PC-3 (cell line): ENCODE measurements around the gene TSPAN8. TPM values are rescaled to one million over a fixed set of nuclear protein-coding genes. Genes with fewer than 3 reads are reported as not detected.

Source experiments
- ATAC-seq: fragments of 200-7000 bp; cut with Tn5 transposase; 2 replicates; pipeline ENCODE4 v1.9.1; 2020; ENCODE audit warnings: mild to moderate bottlenecking, moderate library complexity
- BruUV-seq: library from RNA; stranded (reverse); fragments of 400-500 nt; replicated peaks from 2 replicates; lab custom pipeline; 2021; lab: Mats Ljungman, UMichigan
- CTCF ChIA-PET: fragments of 300-600 bp; sonication (Branson Sonifier 250); formaldehyde crosslinking; loops from one replicate; lab custom pipeline; 2022; ENCODE audit warnings: antibody characterized with exemption; lab: Charles Lee
- POLR2A ChIA-PET: fragments of 300-600 bp; sonication (Branson Sonifier 250); formaldehyde crosslinking; loops from one replicate; lab custom pipeline; 2022; ENCODE audit warnings: antibody characterized with exemption; ENCODE audit not compliant: unreplicated experiment; lab: Charles Lee
- DNase-seq: peaks from one replicate; pipeline ENCODE4 v3.0.0-alpha.2; 2015
- H2AFZ ChIP-seq: fragments of 300-600 bp; sonication (generic); 2 replicates; pipeline ENCODE4 v1.6.0; 2016; ENCODE audit warnings: antibody characterized with exemption, low read length
- H3F3A ChIP-seq: fragments of 300-600 bp; sonication (generic); one replicate; pipeline ENCODE4 v1.6.0; 2017; ENCODE audit warnings: antibody characterized with exemption, low read length, control low read depth, mild to moderate bottlenecking; ENCODE audit not compliant: unreplicated experiment
- H3K27ac ChIP-seq: fragments of 300-600 bp; sonication (generic); 2 replicates; pipeline ENCODE4 v1.5.1; 2016; ENCODE audit warnings: mild to moderate bottlenecking, low read length
- H3K27me3 ChIP-seq: fragments of 300-600 bp; sonication (generic); 2 replicates; pipeline ENCODE4 v1.6.1; 2016; ENCODE audit warnings: low read length, mixed read lengths
- H3K36me3 ChIP-seq: fragments of 300-600 bp; sonication (generic); 2 replicates; pipeline ENCODE4 v1.6.1; 2016; ENCODE audit warnings: low read depth, mixed run types, low read length, mixed read lengths
- H3K4me1 ChIP-seq: fragments of 300-600 bp; sonication (generic); 2 replicates; pipeline ENCODE4 v1.5.1; 2016; ENCODE audit warnings: low read length; ENCODE audit not compliant: insufficient read depth
- H3K4me2 ChIP-seq: fragments of 300-600 bp; sonication (generic); 2 replicates; pipeline ENCODE4 v1.6.0; 2016; ENCODE audit warnings: low read length
- H3K4me3 ChIP-seq: fragments of 300-600 bp; sonication (generic); 2 replicates; pipeline ENCODE4 v1.5.1; 2016; ENCODE audit warnings: mild to moderate bottlenecking, low read length, mixed read lengths
- H3K79me2 ChIP-seq: fragments of 300-600 bp; sonication (generic); 2 replicates; pipeline ENCODE4 v1.6.1; 2017; ENCODE audit warnings: low read length, mixed read lengths
- H3K9ac ChIP-seq: fragments of 300-600 bp; sonication (generic); 2 replicates; pipeline ENCODE4 v1.6.0; 2016; ENCODE audit warnings: mild to moderate bottlenecking, low read length
- H3K9me2 ChIP-seq: fragments of 300-600 bp; sonication (generic); replicated peaks from 2 replicates; pipeline ENCODE4 v1.6.1; 2016; ENCODE audit warnings: mixed run types, low read length, mixed read lengths
- H3K9me3 ChIP-seq: fragments of 300-600 bp; sonication (generic); 2 replicates; pipeline ENCODE4 v1.6.1; 2016; ENCODE audit warnings: low read length, mixed read lengths
- H4K20me1 ChIP-seq: fragments of 300-600 bp; sonication (generic); 2 replicates; pipeline ENCODE4 v1.6.1; 2016; ENCODE audit warnings: low read length, mixed read lengths
- EZH2 ChIP-seq: fragments of 300-600 bp; sonication (generic); IDR thresholded peaks from one replicate; pipeline ENCODE4 v1.6.1; 2017; ENCODE audit warnings: antibody characterized with exemption, mild to moderate bottlenecking, low read length; ENCODE audit not compliant: unreplicated experiment
- EZH2phosphoT487 ChIP-seq: fragments of 300-600 bp; sonication (generic); IDR thresholded peaks from 2 replicates; pipeline ENCODE4 v1.6.1; 2018; ENCODE audit warnings: mild to moderate bottlenecking, antibody characterized with exemption, low read length, borderline replicate concordance
- intact Hi-C: fragments of 100-400 bp; cut with micrococcal nuclease; formaldehyde crosslinking; loops from 2 replicates; pipeline ENCODE4 v1.9.0; 2023
- total RNA-seq: library from RNA; depleted of rRNA; stranded (reverse); fragments of >200 nt; gene quantifications from 2 replicates; pipeline ENCODE4 v1.2.3, GENCODE V29; 2014
- TF ChIP-seq, protein P1 (sequence below): fragments of 300-600 bp; sonication (generic); conservative IDR thresholded peaks from 2 replicates; pipeline ENCODE4 v1.5.1; 2017; ENCODE audit warnings: antibody characterized with exemption, low read depth, mild to moderate bottlenecking, low read length

TSPAN8 gene
- total RNA-seq, 1 experiment from 2014 or later, result 1.3 TPM

DNA sequence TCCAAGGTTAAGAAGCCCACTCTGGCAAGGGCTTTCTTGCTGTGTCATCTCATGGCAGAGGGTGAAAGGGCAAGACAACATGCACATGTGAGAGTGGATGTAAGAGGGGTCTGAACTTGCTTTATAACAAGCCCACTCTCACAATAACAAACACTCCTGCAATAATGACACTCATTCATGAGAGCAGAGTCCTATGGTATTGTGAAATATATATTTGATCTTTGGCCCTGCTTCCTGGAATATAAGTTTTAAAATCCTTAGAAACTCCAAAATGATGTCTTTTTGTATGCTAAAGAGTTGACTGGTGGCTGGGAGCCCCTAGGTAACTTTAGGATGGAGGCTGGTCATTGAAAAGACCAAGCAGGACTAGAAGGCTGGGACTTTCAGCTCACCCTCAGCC lies 51.8 kb downstream of the TSPAN8 start:
- no peaks in the 10 kb centered on the region for H3K4me1 ChIP-seq
- no peak for ATAC-seq
- TF ChIP-seq, protein P1, sequence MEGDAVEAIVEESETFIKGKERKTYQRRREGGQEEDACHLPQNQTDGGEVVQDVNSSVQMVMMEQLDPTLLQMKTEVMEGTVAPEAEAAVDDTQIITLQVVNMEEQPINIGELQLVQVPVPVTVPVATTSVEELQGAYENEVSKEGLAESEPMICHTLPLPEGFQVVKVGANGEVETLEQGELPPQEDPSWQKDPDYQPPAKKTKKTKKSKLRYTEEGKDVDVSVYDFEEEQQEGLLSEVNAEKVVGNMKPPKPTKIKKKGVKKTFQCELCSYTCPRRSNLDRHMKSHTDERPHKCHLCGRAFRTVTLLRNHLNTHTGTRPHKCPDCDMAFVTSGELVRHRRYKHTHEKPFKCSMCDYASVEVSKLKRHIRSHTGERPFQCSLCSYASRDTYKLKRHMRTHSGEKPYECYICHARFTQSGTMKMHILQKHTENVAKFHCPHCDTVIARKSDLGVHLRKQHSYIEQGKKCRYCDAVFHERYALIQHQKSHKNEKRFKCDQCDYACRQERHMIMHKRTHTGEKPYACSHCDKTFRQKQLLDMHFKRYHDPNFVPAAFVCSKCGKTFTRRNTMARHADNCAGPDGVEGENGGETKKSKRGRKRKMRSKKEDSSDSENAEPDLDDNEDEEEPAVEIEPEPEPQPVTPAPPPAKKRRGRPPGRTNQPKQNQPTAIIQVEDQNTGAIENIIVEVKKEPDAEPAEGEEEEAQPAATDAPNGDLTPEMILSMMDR, result no peak
- TF ChIP-seq EZH2 (no peak), EZH2phosphoT487 (no peak)
- H3K27ac ChIP-seq, result no peak overlapping the region
- no peaks in the 10 kb centered on the region for H4K20me1 ChIP-seq
- H3K9me3 ChIP-seq, result no peaks in the 10 kb centered on the region
- H3K79me2 ChIP-seq, result no peaks in the 10 kb centered on the region
- ChIA-PET POLR2A (no interaction called here), CTCF (no interaction called here)
- H3K27me3 ChIP-seq, result no peaks in the 10 kb centered on the region
- no peaks in the 10 kb centered on the region for H3K36me3 ChIP-seq
- no peak overlapping the region for H3K9ac ChIP-seq
- no peak for DNase-seq
- intact Hi-C loops, result no loop called here
- no peak overlapping the region for H2AFZ ChIP-seq
- no peaks in the 10 kb centered on the region for H3F3A ChIP-seq
- no peak overlapping the region for H3K4me2 ChIP-seq
- no peak overlapping the region for H3K4me3 ChIP-seq
- H3K9me2 ChIP-seq, result no peaks in the 10 kb centered on the region
- BruUV-seq, result no TSS peak

DNA sequence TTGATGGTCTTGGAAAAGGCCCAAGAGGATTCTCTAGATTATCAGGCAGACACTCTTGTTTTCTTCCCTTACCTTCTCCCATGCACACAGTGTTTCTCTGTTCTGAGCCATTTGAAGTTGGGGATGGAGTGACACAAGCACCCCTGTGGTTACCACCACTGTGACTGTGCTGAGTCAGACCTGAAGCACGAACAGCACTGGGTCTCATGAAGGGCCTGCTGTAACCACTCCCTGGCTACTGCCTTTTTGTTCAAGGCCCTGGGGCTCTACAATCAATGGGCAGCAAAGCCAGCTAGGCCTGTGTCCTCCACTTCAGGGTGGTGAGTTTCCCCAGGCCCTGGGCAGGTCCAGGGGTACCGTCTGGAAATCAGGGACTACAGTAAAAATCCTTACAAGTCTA lies 65.5 kb downstream of the TSPAN8 start:
- DNase-seq, result peak; percentile 41
- Histone ChIP-seq H3K9me3 (no peaks in the 10 kb centered on the region), H3K27ac (no peak overlapping the region), H3K36me3 (no peaks in the 10 kb centered on the region), H3K9me2 (no peaks in the 10 kb centered on the region), H3K79me2 (no peaks in the 10 kb centered on the region), H4K20me1 (no peaks in the 10 kb centered on the region), H3K9ac (no peak overlapping the region), H3K4me3 (no peak overlapping the region), H3K27me3 (no peaks in the 10 kb centered on the region), H3F3A (no peaks in the 10 kb centered on the region), H3K4me1 (no peaks in the 10 kb centered on the region), H3K4me2 (no peak overlapping the region), H2AFZ (no peak overlapping the region)
- TF ChIP-seq EZH2 (no peak), EZH2phosphoT487 (no peak)
- TF ChIP-seq, protein P1, result no peak
- POLR2A ChIA-PET, result no interaction called here
- CTCF ChIA-PET, result no interaction called here
- no TSS peak for BruUV-seq
- intact Hi-C loops, result no loop called here
- no peak for ATAC-seq

DNA sequence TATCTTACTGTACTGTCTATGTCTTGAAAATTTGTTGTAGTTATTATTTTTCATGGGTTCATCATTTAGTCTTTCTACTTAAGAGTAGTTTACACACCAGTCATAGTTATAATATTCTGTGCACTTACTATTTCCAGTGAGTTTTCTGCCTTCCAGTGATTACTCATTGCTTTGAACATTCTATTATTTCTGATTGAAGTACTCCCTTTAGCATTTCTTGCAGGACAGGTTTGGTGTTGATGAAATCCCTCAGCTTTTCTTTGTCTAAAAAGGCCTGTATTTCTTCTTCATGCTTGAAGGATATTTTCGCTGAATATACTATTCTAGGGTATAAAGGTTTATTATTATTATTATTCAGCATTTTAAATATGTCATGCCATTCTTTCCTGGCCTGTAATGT lies 66.8 kb downstream of the TSPAN8 start:
- Histone ChIP-seq H3K36me3 (no peaks in the 10 kb centered on the region), H3K9me2 (no peaks in the 10 kb centered on the region), H3K4me2 (no peak overlapping the region), H3F3A (no peaks in the 10 kb centered on the region), H3K4me1 (peaks cover under 1% of the 10 kb centered on the region), H2AFZ (no peak overlapping the region), H3K9ac (no peak overlapping the region), H3K27me3 (no peaks in the 10 kb centered on the region), H4K20me1 (no peaks in the 10 kb centered on the region), H3K79me2 (no peaks in the 10 kb centered on the region), H3K27ac (no peak overlapping the region), H3K9me3 (no peaks in the 10 kb centered on the region), H3K4me3 (no peak overlapping the region)
- no TSS peak for BruUV-seq
- intact Hi-C loops, result no loop called here
- POLR2A ChIA-PET, result interaction anchor here (0.7 kb wide), 1 partner anchor 78 kb away, joined by 3 read pairs; no protein-coding TSS in a partner anchor
- DNase-seq (peak; percentile 46), ATAC-seq (no peak)
- CTCF ChIA-PET, result no interaction called here
- TF ChIP-seq EZH2, result no peak
